Peyer's patch (tissue), 4 donors: ENCODE data around the gene PTGDR.

Experiments used
- CTCF ChIP-seq, 6 experiments: fragments of 450-650 bp in 4 of 6; fragments of 200-600 bp in 2 of 6; sonication (generic) in 1 of 6; IDR thresholded peaks; one replicate each; pipeline ENCODE4 v1.5.1; 2017 to 2019; ENCODE audit warnings: antibody characterized with exemption in 6 of 6, mild to moderate bottlenecking in 3 of 6, moderate library complexity in 1 of 6
- POLR2A ChIP-seq, 2 donors: fragments of 450-650 bp; IDR thresholded peaks; one replicate each; pipeline ENCODE4 v1.5.1; 2017; ENCODE audit warnings: antibody characterized with exemption in 2 of 2, mild to moderate bottlenecking in 2 of 2, moderate library complexity in 2 of 2

GRCh38 chr14:52254086-52254485 is 13.4 kb upstream of the PTGDR start:
- TF ChIP-seq CTCF (IDR thresholded peaks at IDR 0.05): no peak
- TF ChIP-seq POLR2A (IDR thresholded peaks at IDR 0.05): no peak
